ELF-1 (cell line): ENCODE data around the gene GPATCH4.
"Not testable (repeated sequence)": the region's sequence is repeated elsewhere in the genome, so short reads cannot be mapped to it uniquely, and the experiment has no call there.

Experiments
- DNase-seq: peaks from one replicate; pipeline ENCODE4 v3.0.0-alpha.2; 2016; ENCODE audit warnings: low read depth, low spot score

Gene GPATCH4

GRCh38 chr1:156578055-156578454 is 23.2 kb downstream of the GPATCH4 start:
- DNase-seq: no peak

GRCh38 chr1:156577550-156577949 is 23.7 kb downstream of the GPATCH4 start:
- no peak for DNase-seq

GRCh38 chr1:156574039-156574633 is 27.1 kb downstream of the GPATCH4 start:
- no peak for DNase-seq

DNA sequence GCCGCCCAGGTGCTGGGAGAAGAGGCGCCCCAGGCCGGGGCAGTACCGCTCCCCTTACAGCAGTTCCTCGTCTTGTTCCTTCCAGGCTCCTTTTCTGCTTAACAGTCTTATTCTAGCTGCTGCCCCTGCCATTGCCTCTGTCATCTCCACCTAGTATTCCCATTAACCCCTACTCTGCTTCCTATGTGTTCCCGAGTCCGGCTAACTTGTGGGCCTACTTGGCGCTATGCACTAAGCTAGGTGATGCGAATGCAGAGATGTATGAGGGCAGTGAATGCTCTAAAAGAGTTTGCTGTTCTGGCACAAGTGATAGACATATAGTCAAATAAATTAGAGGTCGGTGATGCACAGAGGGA is 28.6 kb downstream of the GPATCH4 start:
- no peak for DNase-seq

DNA sequence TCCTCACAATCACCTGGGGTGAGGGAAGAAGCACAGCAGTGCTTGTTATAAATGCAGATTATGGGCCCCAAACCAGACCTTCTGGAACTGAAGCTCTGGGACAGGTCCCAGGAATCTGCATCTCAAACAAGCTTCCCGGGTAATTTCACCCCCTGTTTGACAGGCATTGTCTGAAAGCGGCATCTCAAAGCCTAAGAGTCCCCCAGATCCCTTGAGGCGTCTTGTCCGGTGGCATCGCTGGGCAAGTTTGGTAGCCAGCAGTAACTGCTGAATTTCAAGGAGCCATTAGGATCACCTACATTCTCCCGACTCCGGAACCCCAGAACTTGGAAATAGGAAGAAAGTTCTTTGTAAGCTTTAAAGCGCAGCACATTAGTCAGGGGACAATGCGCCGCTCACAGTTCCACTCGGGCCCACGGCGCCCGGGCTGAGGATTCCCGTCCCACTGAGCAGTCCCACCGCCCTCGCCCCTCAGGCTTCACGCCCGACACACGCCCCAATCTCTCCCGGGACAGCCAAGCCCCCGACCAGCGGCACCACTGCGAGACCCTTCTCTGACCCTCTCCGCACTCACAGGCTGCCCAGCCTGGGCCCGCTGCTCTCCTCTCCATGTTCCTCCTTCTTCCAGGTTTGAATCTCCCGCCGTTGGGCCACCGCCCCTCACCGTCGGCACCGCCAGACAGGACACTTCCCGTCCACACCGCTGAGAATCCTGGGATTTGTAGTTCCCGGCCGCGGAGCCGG is 29.2 kb downstream of the GPATCH4 start, which contains the start of gene IQGAP3:
Gene IQGAP3, minus strand, starts transcription at position 647 of the 744 bp plus-strand sequence. Its CDS starts 36 bp downstream, at position 611.
- DNase-seq: peak; percentile 87

- DNase-seq: no peak
Observed at GRCh38 chr1:156571261-156571852, 29.9 kb downstream of the GPATCH4 start.

DNA sequence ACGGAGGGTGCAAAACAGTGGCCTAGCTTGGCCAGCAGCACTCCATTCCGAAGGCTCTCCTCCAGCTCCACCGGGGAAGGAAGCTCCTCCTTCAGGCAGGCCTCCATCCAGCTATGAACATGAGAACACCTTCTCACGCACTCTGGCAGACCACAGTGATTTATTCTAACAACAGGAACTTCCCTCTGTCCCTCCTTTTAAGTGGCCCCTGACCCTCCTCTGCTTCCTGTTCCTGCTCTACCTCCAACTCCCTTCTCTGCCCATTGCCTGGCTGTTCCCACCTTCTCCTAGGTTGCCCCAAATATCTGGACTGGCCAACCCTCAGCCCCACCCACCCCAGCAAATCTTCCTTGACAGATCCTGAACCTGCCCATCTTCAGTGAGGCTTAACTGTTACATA is 34.8 kb downstream of the GPATCH4 start:
- no peak for DNase-seq

GRCh38 chr1:156565519-156565918 is 35.8 kb downstream of the GPATCH4 start:
- no peak for DNase-seq

DNA sequence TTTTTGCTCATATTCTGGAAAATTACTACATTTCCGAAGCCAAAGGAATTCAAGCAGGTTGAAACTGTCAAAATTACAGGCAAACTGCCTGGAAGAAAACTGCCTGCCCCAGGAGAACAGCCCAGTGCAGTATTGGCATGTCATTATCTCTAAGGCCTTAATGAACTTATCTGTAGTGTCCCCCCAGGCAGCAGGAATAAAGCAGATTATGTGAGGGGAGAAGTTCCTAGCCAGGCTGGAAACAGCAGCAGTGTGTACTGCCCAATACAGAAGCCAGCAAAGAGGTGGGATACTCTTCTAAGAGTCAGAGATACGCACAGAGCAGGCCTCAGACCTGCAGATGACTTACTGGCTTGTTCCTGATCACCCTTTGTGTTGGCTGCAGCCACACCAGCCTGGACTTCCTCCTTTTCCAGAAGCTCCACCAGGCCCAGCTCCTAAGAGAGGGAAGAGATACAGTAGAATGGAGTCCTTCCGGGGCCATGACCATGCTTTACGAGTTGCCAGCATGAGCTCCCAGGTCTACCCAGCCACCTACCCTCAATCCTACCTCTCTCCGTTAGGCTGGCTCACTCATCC is 40.6 kb downstream of the GPATCH4 start:
- no peak for DNase-seq

- peak; percentile 49 for DNase-seq
Observed at GRCh38 chr1:156559797-156560385, 41.4 kb downstream of the GPATCH4 start.

DNA sequence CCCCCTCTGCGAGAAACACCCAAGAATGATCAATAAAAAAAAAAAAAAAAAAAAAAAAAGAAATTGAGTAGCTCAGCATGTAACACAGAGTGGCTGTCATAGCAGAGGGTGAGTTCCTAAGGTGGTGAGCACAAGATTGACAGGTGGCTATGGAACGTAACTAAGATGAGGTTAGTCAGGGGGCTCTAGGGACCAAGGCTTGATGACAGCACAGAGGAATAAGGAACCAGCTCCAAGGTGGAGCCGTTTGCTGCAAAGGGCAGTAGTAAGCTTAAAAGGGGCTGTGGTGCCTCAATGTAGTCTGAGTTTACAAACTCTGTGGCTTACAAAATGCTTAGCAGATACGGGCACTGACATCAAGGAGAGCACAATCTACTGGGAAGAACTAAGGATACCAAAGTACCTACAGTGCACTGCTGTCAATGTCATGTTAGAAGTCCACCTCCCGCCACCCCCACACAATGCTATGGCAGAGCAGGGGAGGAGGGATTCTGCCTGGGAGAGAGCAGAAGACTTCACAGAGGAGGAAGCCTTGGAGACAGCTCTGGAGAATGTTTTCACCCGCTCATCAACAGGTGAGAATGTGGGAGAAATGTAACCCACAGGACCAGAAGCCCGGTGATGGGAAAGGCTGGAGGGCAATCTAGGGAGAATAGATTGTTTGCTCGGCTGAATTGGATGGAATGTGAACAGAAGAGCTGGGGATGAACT is 42.0 kb downstream of the GPATCH4 start:
- DNase-seq: no peak

- no peak for DNase-seq
Observed at GRCh38 chr1:156556354-156556753, 44.9 kb downstream of the GPATCH4 start.

GRCh38 chr1:156555715-156556114 is 45.6 kb downstream of the GPATCH4 start:
- no peak for DNase-seq

- DNase-seq: no peak
Observed at GRCh38 chr1:156554971-156555370, 46.3 kb downstream of the GPATCH4 start.

- DNase-seq: no peak
Observed at GRCh38 chr1:156553860-156554485, 47.3 kb downstream of the GPATCH4 start.

- DNase-seq: not testable (repeated sequence)
Observed at GRCh38 chr1:156552937-156553336, 48.3 kb downstream of the GPATCH4 start.

DNA sequence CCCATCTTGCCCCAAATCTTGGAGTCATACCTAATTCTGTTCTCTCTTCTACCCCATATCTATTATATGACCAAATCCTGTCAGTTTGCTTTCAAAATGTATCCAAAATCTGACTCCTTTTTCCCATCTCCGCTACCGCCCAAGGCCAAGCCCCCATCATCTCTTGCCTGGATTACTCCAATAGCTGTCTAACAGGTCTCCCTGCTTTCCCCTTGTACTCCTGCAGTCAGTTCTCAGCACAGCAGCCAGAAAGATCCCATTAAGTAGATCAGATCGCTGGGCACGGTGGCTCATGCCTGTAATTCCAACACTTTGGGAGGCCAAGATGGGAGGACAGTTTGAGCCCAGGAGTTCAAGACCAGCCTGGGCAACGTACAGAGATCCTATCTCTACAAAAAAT is 48.8 kb downstream of the GPATCH4 start:
- DNase-seq: no peak

- no peak for DNase-seq
Observed at GRCh38 chr1:156551869-156552268, 49.4 kb downstream of the GPATCH4 start.

DNA sequence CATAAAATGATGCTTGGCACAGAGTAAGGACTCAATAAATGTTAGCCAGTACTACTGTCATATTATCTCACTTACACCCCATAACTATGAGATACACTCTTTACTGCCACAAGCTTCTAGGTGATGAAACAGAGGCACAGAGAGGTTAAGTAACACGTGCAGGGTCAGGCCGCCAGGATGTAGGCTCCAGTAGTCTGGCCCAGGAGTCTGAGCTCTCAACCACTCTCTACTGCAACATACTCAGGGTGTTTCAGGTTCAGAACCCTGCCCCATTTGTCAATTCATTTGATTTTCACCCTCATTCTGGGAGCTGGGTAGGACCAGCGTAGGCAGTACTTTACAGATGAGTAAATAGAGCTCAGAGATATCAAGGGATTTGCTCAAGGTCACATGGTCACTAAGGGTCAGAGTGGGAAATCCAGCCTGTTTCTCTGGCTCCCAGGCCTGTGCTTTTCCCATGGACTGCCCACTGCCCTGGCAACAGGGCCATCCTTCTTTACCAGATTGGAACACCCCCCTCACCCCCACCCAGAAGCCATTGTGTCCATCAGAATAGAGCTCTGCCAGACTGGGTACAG is 50.1 kb downstream of the GPATCH4 start:
- DNase-seq: no peak

- DNase-seq: no peak
Observed at GRCh38 chr1:156550346-156550745, 50.9 kb downstream of the GPATCH4 start.

- no peak for DNase-seq
Observed at GRCh38 chr1:156549831-156550230, 51.4 kb downstream of the GPATCH4 start.
